ENCODE results near the gene ZFYVE28.

The ZFYVE28 gene

DNA sequence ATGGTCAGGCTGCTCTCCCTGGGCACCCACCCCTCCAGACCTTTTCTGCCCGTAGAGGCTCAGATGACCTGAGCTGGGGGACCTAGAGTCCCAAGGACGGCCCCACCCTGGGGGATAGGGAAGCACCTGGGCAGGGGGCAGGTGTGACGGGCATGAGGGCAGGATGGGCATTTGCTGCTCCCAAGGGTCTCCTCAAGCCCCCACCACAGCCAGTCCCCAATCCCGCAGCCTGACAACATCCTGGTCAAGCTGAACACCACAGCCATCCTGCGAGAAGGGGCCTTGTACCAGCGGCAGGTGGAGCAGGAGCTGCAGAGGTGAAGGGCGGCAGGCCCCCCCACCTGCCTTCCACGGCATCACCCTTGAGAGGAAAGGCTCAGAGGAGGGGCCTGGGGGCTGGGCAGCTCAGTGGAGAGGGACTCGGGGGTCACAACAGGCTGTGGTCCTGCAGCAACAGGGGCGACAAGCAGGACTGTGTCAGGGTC is 32.6 kb upstream of the ZFYVE28 start:
- ChIA-PET CTCF (no interaction called here), POLR2A (no interaction called here)
- no peak for DNase-seq (ENCODE audit: low read depth, low spot score)
- no peak overlapping the region for H3K4me3 ChIP-seq (ENCODE audit: low read depth, low read length)
- TF ChIP-seq, protein P1, sequence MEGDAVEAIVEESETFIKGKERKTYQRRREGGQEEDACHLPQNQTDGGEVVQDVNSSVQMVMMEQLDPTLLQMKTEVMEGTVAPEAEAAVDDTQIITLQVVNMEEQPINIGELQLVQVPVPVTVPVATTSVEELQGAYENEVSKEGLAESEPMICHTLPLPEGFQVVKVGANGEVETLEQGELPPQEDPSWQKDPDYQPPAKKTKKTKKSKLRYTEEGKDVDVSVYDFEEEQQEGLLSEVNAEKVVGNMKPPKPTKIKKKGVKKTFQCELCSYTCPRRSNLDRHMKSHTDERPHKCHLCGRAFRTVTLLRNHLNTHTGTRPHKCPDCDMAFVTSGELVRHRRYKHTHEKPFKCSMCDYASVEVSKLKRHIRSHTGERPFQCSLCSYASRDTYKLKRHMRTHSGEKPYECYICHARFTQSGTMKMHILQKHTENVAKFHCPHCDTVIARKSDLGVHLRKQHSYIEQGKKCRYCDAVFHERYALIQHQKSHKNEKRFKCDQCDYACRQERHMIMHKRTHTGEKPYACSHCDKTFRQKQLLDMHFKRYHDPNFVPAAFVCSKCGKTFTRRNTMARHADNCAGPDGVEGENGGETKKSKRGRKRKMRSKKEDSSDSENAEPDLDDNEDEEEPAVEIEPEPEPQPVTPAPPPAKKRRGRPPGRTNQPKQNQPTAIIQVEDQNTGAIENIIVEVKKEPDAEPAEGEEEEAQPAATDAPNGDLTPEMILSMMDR (IDR thresholded peaks at IDR 0.05; ENCODE audit: insufficient read depth, low read length, missing control alignments) = no peak

DNA sequence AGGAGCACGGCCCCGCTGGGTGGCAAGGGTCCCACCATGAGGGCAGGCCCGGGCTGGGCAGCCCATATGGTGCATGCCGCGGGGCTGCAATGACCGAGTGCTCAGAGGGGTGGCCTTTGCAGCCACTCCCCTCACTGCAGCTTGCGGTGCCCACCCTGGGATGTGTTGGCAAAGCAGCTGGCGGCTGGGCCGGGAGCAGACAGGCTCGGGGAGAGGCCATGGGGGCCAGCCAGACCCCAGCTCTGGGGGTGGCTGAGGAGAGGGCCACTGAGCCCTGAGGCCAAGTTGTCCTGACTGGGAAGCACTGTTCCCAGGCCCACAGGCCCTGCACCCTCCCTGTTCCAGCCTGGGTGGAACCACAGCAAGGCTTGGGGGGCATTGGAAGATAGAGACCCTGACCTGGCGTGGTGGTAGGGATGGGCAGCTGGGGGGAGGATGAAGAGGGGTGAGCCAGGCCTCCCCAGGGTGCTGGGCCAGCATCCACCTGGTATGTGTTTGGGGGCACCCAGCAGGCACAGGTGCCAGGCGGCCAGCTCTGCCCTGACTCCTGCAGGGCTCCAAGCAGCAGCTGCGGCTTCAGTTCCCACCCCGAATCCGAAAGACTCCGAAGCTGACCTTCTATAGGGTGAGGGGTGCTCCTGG is 32.1 kb upstream of the ZFYVE28 start:
- TF ChIP-seq, protein P1 (IDR thresholded peaks at IDR 0.05; ENCODE audit: insufficient read depth, low read length, missing control alignments) = no peak
- ChIA-PET POLR2A (no interaction called here), CTCF (interaction anchor here (1.1 kb wide), 1 partner anchor 9 kb away, joined by 3 read pairs; no protein-coding TSS in a partner anchor)
- no peak overlapping the region for H3K4me3 ChIP-seq (ENCODE audit: low read depth, low read length)
- no peak for DNase-seq (ENCODE audit: low read depth, low spot score)

DNA sequence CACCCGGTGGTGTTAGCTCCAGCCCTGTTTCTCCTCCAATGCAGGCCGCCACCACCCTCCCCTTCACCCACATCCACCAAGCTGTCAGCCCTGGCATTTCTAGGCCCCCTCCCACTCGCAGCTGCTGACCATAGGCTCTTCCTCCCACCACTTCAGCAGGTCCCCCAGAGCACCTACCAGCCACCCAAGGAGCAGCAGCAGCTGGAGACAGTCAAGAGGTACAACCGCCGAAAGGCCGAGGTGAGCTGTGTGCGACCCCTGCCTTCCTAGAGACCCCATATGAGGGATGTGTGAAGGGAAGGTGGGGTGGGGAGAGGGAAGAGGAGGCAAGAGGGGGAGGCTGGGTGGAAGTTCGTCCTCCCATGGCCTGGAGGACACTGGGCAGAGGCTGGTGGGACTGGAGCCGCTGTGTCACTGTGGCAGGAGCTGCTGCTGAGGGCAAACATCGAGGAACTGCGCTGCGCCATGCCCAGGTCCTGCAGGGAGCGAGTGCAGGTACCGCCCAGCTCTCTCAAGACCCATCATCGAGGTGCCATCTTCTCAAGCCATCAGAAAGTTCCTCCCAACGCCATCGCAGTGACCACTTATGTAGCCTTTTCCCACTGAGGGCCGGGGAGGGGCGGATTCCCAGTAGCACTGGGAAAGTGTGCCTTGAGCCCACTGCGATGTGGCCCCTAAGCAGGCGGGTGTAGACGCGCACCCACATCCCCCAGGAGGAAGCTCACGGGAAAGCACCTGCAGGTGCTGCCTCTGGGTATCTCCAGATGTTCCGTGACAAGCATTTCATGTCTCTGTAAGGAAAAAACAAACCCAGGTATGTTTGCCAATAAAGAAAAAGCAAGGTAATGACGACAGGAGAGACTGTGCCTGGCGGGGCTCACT is 31.3 kb upstream of the ZFYVE28 start:
- DNase-seq (ENCODE audit: low read depth, low spot score) = no peak
- TF ChIP-seq, protein P1 (IDR thresholded peaks at IDR 0.05; ENCODE audit: insufficient read depth, low read length, missing control alignments) = no peak
- no peak overlapping the region for H3K4me3 ChIP-seq (ENCODE audit: low read depth, low read length)
- CTCF ChIA-PET = interaction anchor here (0.7 to 1.3 kb wide), 3 partner anchors 8 to 17 kb away, joined by 3 read pairs; no protein-coding TSS in a partner anchor
- POLR2A ChIA-PET = no interaction called here

DNA sequence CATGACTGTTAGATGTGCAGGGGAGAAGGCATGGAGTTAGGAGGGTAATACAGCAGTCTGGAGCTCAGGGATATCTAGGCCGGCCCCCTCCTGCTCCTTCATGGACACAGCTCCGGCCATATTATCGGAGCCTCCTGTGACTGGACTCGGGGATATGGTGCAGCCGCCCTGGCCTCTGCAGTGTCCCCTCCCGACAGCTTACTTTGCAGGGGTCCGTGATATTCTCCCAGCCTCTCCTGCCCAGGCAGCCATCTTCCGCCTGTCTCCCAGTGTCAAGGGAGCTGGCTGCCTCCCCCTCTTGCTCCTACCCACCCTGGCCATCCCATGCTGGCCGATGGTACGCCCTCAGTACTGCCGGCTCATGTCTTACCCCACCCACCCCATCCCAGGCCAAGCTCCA is 30.6 kb upstream of the ZFYVE28 start:
- no peak for DNase-seq (ENCODE audit: low read depth, low spot score)
- CTCF ChIA-PET = interaction anchor here (0.7 to 1.3 kb wide), 2 partner anchors 13 to 16 kb away, joined by 3 read pairs; no protein-coding TSS in a partner anchor
- H3K4me3 ChIP-seq (ENCODE audit: low read depth, low read length) = no peak overlapping the region
- TF ChIP-seq, protein P1 (IDR thresholded peaks at IDR 0.05; ENCODE audit: insufficient read depth, low read length, missing control alignments) = no peak
- POLR2A ChIA-PET = no interaction called here

DNA sequence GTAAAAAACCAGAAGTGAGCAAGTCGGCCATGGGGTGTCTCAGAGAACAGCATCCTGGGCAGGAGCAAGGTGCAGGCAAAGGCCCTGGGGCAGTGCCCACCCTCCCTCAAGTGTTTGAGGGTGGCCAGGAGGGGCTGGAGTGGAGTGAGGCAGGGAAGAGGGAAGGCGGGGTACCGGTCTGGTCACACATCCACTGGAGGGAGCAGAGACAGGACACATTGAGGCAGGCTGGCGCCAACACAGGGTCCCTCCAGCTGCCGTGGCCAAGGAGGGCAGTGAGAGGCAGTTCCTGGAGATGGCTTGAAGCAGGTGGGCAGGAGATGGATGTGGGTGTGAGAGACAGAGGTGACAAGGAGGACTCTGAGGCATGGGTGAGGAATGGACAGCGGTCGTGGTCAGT is 30.1 kb upstream of the ZFYVE28 start:
- ChIA-PET POLR2A (no interaction called here), CTCF (interaction anchor here (0.7 to 1.3 kb wide), 2 partner anchors 12 to 15 kb away, joined by 3 read pairs; no protein-coding TSS in a partner anchor)
- no peak for DNase-seq (ENCODE audit: low read depth, low spot score)
- TF ChIP-seq, protein P1 (IDR thresholded peaks at IDR 0.05; ENCODE audit: insufficient read depth, low read length, missing control alignments) = no peak
- no peak overlapping the region for H3K4me3 ChIP-seq (ENCODE audit: low read depth, low read length)
